ENCODE results near the gene HOXC9.

HOXC9 gene

GRCh38 chr12:53963434-53964314 is 36.3 kb upstream of the HOXC9 start:
- DNase-seq (ENCODE audit: low read depth) = no peak

GRCh38 chr12:53964315-53964713 is 35.6 kb upstream of the HOXC9 start:
- DNase-seq (ENCODE audit: low read depth) = no peak

GRCh38 chr12:53965281-53966084 is 34.5 kb upstream of the HOXC9 start:
- no peak for DNase-seq (ENCODE audit: low read depth)

GRCh38 chr12:53966085-53966384 is 33.9 kb upstream of the HOXC9 start:
- no peak for DNase-seq (ENCODE audit: low read depth)

- DNase-seq (ENCODE audit: low read depth) = no peak
Measured at GRCh38 chr12:53966385-53967133, 33.4 kb upstream of the HOXC9 start.

- no peak for DNase-seq (ENCODE audit: low read depth)
Measured at GRCh38 chr12:53967421-53967925, 32.5 kb upstream of the HOXC9 start.

DNA sequence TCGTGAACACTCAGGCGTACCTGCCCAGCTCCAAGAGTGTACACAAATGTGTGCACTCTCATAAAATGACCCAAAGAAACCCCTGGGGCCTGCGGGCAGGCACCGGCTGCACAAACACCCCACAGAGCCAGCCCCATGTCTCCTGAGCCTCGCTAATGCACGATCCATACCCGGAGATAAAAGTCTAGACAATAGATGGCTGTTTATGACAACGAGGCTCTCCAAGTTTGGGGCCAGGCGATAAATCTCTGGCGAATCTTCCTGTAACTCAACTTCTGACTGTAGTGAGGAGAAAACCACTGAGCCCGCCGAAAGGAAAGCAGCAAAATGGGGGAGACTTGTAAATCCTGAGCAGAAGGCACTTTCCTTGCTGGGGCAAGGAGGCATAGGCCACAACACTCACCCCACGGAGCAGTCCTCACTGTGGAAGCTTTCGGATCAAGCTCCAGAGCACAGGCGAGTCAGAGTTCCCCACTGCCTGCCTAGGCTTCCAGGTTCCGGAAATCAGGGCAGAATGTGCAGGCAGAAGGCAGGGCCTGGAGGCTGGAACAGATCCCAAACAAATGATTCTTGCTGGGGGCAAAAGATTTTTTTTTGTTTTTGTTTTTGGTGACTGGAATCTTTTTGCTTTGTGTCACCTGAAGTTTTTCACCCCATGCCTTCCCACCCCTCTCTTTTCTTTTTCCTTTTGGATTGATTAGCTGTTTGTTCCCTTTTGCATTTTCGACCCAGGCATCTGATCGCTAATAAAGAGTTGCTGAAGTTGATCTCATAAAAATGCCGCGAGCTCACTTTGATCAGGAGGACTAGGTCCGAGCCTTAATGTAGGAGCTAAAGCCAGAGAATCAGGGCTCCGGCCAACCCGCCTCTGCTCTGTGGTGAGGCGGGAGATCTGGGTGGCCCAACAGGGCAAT is 31.5 kb upstream of the HOXC9 start:
- no peak for DNase-seq (ENCODE audit: low read depth)

GRCh38 chr12:53969588-53970259 is 30.2 kb upstream of the HOXC9 start:
- DNase-seq (ENCODE audit: low read depth) = no peak

DNA sequence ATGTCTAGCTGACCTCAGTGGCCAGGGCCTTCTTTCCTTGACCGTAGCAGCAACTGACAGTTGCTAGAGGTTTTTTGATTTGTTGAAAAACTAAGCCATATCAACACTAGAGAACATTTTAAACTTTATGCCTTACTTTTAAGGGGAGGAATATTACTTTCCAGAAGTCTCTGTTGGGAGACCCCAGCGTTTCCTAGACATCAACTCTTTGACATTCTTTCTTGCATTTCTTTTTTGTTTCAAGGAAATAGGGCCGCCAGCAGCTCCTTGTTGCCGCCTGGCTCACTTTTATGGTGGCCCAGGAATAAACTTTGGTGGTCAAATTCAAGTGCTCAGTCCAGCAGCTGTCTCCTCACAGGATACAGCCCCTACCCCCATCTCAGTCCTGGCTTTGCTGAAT is 29.5 kb upstream of the HOXC9 start:
- no peak for DNase-seq (ENCODE audit: low read depth)

- DNase-seq (ENCODE audit: low read depth) = no peak
Measured at GRCh38 chr12:53971129-53971528, 28.8 kb upstream of the HOXC9 start.

- no peak for DNase-seq (ENCODE audit: low read depth)
Measured at GRCh38 chr12:53971686-53972085, 28.3 kb upstream of the HOXC9 start.

GRCh38 chr12:53972152-53972702 is 27.7 kb upstream of the HOXC9 start:
- no peak for DNase-seq (ENCODE audit: low read depth)

DNA sequence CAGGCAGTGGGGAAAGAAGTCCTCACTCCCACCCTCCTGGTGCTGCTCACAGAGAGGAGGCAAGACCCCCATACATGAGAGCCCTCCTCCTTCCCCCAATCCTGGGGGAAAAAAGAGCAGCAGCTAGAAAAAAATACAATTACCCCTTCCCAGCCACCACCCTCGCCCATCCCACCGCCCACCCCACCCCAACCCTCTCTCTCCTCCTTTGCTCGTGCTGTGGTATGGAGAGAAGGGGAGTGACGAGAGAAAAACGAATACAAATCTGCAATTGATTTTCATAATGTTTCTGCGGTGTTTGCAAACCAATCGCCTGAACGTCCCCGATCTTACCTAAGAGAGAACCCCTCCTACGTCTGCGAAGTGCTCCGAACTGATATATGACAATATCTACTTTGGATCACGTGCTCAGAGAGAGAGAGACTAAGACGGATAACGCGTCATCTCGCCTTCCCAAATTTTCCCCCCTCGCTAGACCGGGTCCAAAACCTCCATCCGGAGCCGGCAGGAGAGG is 27.2 kb upstream of the HOXC9 start, which contains the start of gene HOXC11:
Gene HOXC11, plus strand, starts transcription at position 405 of the 514 bp plus-strand sequence. CDS start 116 bp downstream, outside the sequence.
- DNase-seq (ENCODE audit: low read depth) = no peak

DNA sequence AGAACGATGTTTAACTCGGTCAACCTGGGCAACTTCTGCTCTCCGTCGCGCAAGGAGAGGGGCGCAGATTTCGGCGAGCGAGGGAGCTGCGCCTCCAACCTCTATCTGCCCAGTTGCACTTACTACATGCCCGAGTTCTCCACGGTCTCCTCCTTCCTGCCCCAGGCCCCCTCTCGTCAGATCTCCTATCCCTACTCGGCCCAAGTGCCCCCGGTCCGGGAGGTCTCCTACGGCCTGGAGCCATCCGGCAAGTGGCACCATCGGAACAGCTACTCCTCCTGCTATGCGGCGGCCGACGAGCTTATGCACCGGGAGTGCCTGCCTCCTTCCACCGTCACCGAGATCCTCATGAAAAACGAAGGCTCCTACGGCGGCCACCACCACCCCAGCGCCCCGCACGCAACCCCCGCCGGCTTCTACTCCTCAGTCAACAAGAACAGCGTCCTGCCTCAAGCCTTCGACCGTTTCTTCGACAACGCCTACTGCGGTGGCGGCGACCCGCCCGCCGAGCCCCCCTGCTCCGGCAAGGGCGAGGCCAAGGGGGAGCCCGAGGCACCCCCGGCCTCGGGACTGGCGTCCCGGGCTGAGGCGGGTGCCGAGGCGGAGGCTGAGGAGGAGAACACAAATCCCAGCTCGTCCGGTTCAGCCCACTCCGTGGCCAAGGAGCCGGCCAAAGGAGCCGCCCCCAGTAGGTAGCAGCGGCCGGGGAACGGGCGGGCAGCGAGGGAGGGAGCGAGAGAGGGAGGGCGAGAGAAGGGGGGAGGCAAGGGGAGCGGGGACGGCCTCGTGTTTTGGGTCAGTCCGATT is 26.5 kb upstream of the HOXC9 start:
- DNase-seq (ENCODE audit: low read depth) = no peak

DNA sequence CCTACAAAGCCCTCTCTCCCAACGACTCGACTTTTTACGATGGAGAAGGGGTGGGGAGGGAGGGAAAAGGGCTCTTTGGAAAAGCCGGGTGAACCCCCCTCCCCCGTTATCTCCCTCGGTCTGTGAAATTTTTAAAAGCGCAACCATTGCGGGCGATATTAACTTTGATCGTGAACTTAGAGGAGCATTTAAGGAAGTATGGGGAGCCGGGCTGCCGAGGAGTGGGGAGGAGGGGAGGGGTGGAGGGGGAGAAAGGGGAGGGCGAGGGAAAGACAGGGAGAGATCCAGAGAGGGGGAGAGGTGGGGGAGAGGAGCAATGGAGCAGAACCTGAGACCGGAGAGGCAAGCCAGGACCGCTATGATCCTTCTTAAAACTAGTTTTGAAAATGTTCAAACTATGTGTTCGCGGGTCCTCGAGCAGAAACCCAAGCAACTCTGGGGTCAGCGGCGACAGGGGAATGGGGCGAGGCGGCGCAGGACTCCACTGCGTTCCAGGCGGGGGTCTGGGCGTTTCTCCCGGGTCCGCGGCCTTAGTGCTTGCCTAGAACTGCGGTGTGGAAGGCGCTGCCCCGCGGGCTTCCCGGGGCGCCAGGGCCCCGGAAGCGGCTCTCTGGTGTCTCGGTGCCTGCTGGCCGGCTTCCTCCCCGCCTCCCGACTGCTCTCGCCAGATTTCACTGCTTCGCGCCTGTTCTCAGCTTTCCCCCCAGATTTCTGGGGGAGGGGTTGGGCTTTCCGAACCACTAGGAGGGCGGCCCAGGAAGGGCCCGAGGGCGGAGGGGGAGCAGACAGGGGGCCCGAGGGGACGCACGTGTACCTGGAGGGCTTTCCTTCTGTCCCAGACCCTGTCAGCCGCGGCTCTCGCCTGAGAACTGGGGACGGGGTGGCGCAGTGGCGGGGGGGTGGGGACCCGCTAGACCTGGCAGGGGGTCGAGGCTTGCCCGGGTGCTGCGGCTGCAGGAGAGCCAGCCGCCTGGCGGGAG is 25.6 kb upstream of the HOXC9 start, which contains the start of gene HOTAIR:
Gene HOTAIR, minus strand, starts transcription at position 871 of the 980 bp plus-strand sequence.
- no peak for DNase-seq (ENCODE audit: low read depth)

DNA sequence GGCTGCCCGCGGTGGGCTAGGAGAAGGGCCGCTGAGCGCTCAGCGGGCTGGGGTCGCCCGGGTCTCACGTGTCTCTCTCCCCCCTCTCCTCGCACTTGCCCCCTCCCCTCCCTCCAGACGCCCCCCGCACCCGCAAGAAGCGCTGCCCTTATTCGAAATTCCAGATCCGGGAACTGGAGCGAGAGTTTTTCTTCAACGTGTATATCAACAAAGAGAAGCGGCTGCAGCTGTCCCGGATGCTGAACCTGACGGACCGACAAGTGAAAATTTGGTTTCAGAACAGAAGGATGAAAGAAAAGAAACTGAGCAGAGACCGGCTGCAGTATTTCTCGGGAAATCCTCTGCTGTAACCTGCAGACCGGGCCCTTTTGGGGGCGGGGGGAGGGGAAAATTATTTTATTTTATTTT is 24.9 kb upstream of the HOXC9 start:
- DNase-seq (ENCODE audit: low read depth) = no peak

- DNase-seq (ENCODE audit: low read depth) = no peak
Measured at GRCh38 chr12:53975479-53976152, 24.3 kb upstream of the HOXC9 start.

Measured in stimulated activated CD4-positive, alpha-beta T cell treated with anti-CD3 and anti-CD28 coated beads, Interleukin-2, amount 100 ng/mL, for 4 hours (primary cell).